Activated CD8-positive, alpha-beta memory T cell treated with anti-CD3 and anti-CD28 coated beads, Interleukin-2, amount 50 U/mL, for 24 hours (primary cell): ENCODE results near the gene DNAH2.

Experiments
- DNase-seq: peaks from one replicate; pipeline ENCODE4 v3.0.0-alpha.2; 2020; ENCODE audit errors: extremely low read depth

The DNAH2 gene

DNA sequence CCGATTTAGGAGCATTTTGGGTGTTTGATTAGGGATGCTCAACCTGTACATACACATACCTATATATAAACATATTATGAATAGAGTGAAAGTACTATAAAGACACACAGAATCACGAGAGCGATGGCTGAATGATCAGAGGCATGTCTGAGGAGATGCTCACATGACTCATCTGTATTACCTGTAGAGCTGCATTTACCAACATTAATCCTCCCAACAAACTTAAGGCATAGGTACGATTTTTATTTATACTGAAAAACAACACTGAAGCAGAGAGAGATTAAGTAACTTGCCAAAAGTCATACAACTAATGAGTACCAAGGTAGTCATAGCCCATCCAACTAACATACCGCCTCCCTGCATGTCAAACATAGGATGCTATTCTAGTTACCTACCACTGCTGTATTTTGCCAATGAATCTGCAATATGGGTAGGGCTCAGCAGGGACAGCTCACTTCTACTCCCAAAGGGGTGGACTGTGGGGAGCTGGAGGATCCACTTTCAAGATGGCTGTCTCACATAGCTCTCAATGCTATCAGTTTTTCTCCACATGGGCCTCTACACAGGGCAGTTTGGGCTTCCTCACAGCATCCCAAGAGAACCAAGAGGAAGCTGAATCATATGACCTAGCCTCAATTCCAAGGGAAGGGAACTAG is 147.6 kb downstream of the DNAH2 start:
- DNase-seq, result no peak

- DNase-seq, result no peak
Measured at GRCh38 chr17:7867881-7868329, 150.4 kb downstream of the DNAH2 start.

GRCh38 chr17:7873051-7873450 is 155.5 kb downstream of the DNAH2 start:
- no peak for DNase-seq

GRCh38 chr17:7875804-7876370 is 158.3 kb downstream of the DNAH2 start:
- DNase-seq, result no peak

DNA sequence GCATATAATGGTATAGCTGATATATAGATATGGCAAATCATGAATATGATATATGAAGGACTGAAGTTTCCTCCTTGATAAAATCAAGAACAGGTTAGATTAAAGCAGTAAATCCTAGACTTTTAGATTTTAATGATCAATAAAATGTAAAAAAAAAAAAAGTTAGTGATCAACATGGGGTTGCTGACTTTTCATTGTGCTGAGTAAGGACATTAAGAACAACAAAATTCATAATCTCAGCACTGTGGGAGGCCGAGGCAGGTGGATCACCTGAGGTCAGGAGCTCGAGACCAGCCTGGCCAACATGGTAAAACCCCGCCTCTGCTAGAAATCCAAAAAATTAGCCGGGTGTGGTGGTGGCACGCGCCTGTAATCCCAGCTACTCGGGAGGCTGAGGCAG is 160.7 kb downstream of the DNAH2 start:
- DNase-seq, result no peak

- DNase-seq, result no peak
Measured at GRCh38 chr17:7880076-7880868, 162.7 kb downstream of the DNAH2 start.

DNA sequence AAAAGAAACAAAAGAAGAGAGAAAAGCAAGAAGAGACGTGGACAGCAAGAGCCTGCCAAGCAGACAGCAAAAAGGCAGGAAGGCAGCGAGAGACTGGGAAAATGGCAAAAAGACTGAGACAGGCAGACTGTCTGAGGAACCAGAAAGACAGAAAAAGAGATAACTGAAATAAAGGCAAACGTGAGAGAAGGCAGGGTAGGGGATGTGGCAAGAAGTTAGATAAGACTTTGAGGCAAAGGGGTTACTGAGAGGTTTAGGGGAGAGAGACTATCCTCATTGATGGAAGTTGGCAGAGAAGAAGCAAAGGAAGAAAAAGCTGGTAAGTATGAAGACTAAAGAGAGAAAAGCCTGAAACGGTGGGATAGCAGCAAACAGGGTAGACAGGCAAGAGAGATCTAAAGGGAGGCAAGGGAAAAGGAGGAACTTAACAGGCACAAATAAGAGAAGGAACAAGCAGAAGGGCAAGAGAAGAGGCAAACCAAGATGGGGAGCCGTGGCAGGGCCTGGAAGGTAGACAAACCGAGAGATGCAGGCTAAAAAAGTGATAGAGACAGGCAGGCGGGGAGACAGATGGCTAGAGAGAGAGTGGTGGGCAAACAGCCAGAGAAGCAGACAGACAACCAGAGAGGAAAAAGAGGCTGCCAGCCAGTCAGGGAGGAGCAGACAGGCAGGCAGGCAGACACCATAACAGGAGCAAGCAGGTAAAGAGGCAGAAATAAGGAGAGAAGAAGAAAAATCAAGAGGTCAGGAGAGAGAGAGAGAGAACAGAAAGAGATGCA is 163.9 kb downstream of the DNAH2 start:
- DNase-seq, result no peak

DNA sequence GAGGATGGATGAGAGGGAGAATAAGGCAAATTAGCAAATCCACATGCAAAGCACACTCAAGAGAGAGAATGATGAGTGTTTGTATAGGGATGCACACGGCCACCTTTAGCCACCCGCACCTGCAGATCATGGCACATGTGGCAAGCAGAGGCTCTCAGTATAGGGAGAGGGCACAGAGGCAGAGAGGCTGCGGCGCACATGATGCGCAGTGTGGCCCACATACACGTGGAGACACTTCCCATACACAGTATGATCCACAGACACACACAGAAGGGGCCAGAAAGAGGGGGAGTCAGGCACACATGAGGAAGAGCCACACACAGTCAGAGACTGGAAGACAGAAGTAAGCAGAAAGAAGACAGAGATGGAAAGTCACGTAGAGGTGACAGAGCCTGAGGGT is 164.5 kb downstream of the DNAH2 start:
- DNase-seq, result no peak

- DNase-seq, result no peak
Measured at GRCh38 chr17:7882629-7883028, 165.1 kb downstream of the DNAH2 start.
